NCI-H1694 (cell line): ENCODE measurements around the gene ARHGAP15.

Source experiments
- DNase-seq: peaks from one replicate; lab custom pipeline; 2025; lab: John Stamatoyannopoulos, UW

ARHGAP15 gene

DNA sequence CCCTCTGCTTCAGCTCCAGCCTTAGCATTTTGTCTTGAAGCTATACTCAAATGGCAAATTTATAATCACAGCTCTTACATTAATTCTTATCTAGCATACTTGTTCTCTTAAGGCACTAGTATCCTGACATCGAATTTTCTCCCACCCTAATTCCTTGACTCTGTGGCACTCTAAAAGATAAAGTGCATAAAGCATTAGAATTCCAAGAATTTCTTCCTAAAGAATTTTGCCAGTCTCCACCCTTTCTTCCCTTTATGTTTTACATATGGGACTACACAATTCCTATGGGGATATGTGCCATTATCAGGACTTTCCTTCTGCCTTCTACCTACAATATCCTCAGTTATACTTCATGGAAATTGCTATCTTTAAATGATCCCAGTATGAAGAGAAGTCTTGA lies 560.3 kb downstream of the ARHGAP15 start:
- DNase-seq, result no peak

- DNase-seq, result no peak
These were observed 561.0 kb downstream of the ARHGAP15 start for GRCh38 chr2:143690235-143690634.

GRCh38 chr2:143691121-143691520 lies 561.9 kb downstream of the ARHGAP15 start:
- DNase-seq, result peak; percentile 47

DNA sequence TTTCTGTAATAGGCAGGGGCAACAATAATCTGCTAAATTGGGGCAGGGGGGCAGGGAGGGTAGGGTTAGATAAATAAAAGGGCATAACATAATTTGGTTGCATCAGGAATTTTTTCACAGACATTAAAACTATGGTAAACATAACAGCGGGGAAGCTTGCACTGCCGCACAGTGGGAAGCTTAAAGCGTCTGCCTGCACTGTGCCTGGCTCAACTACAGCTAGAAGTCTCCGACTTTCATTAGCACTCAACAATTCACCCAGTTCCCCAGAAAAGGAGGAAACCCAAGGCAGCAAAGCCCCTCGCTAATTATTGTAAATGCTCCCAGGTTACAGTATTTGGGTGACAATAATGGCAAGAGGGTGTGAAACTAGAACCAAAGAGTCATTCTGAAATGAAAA lies 562.9 kb downstream of the ARHGAP15 start:
- DNase-seq, result no peak

DNA sequence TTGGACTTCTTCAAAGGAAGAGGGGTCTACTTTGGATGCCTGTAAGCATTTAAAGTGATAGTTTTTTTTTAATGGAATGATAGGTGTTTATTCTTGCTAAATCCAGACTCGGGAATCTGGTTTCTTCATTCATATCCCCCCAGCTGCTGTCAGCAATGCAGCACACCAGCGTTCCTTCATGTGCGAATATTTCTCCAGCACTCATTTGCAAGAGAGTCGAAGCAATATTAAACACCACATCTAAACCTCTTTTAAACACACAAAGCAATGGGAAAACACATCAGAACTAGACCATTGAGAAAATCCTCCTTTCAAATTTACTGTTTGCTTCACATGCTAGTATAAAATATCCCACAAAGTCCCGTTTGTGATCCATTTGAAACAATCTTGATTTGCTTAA lies 563.7 kb downstream of the ARHGAP15 start:
- no peak for DNase-seq

DNA sequence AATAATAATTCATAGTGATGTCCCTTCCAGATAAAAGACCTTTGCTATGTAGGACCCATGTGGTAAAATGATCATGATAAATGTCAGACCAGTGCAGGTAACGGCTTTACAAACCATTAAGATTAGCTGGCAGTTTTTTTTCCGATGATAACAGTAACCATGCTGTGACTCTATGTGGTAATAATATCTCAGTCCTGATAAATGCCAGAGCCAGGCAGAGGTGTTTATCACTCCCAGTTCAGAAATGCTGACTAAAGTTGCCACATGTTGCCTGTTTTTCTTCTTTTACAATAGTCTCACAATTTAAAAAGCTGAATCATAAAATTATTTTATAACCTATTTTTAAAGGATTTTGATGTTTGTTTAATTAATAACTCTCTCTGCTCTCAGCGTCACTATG lies 565.1 kb downstream of the ARHGAP15 start:
- no peak for DNase-seq

DNA sequence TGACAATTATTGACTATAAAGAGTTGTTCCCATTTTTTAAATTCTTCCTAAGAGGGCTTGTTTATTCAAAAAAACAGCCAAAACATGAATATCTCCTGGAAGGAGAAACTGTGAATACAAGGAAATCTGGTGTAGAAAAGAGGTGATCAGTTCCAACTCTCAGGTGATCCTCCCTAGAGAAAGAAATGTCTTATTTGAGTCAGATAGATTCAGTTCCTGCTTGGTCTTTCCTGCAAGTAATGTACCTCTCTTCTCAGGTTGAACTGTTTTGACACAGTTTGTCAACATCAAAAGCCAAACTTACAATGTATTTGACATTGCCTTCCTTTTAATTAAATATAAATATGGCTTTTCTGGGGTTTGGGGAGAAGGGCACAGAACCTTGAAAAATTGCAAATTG lies 567.4 kb downstream of the ARHGAP15 start:
- DNase-seq, result no peak

DNA sequence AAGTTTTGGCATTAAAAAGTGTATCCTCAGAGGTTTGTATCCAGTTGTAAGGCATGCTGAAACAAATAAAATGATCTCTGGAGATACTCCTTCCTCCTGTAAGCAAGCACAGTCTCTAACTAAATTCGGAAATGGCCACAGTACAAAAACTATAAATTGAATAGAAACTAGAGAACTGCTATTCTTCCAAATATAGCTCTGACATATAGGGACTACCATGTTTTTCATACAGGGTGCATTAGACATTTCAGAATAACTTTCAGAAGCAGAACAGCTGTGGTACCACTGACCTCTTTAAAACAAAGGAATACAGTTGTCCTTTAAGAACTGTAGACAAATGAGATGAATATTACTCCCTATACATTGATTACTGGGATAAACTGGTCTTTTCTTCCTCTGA lies 568.5 kb downstream of the ARHGAP15 start:
- DNase-seq, result no peak

DNA sequence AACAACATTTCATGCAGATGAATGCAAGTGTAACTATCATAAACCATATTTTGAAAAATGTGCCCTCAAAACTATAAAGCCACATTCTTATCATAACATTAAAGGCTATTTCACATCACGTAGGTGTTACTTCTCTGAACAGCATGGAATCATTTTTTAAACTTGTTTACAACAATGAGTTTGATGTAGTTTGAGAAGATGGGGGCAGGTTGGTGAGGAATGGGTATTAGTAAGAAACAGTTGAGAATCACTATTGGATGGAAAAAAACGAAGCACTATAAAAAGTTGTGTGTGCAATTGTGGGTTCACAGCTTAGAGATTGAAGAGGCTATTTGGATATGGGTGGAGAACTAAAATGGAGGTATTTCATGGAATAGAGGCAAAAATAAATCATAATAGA lies 569.1 kb downstream of the ARHGAP15 start:
- no peak for DNase-seq

- DNase-seq, result no peak
These were observed 569.8 kb downstream of the ARHGAP15 start for GRCh38 chr2:143698888-143699570.

DNA sequence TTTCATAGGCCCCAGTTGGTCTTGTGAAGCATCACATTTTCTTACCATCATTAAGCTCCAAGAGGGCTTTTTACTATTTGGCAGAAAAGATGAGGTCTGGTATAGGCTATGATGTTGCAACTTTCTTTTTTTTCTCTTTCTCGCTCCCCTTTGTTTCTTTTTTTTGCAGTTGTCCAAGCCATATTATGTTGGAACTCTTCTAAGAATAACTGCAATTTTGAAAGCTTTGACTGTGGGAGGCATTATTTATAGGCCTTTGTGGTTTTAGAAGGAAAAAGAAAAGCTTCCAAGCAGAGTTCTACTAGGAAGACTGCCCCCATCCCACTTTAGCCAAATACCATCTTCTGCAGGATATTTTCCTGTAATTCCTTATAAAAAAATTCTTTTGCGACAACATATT lies 571.6 kb downstream of the ARHGAP15 start:
- no peak for DNase-seq

- no peak for DNase-seq
These were observed 572.6 kb downstream of the ARHGAP15 start for GRCh38 chr2:143701785-143702184.

DNA sequence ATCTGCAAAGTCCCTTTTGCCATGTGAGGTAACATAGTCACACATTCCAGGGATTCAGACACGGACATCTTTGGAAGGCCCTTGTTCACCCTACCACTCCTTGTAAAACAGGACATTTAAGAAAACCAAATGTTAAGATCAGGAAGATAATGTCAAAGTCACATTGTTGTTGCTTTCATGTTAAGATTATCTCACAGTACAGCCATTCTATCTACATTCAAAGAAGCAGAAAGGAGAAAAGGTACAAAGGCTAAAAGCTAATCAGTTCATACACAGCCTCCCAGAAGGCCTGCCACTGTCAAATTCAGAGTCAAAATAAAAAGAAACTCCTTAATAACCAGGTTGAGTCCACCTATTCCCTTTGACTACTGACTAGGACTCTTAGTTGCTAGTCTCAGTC lies 573.7 kb downstream of the ARHGAP15 start:
- no peak for DNase-seq

GRCh38 chr2:143704451-143705106 lies 575.4 kb downstream of the ARHGAP15 start:
- no peak for DNase-seq

DNA sequence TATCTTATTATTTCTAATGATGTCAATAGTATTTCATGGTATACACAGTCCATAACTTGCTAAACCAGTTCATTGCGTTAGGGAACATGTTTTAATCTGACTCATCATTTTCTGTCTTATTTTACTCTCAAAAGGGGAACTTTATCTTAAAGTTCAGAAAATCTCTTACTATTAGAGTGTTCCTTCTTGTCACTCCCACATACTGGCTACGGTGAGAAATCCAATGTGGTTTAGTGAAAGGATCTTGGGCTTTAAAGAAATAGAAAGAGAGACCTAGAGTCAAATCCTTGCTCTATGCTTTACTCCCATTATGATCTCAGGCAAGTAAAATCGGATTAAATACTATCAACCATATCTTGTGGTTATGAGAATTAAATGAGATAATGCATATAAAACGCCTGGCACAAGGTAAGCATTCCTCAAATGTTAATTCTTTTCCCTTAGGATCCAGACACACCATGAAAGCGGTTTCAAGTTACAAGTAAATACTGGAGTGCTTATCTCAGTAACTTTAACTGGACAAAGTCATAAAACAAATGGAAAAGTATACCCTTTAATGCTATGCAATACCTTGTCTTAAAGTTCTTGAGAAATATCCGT lies 576.0 kb downstream of the ARHGAP15 start:
- DNase-seq, result no peak

GRCh38 chr2:143706354-143706753 lies 577.1 kb downstream of the ARHGAP15 start:
- no peak for DNase-seq

- DNase-seq, result no peak
These were observed 579.5 kb downstream of the ARHGAP15 start for GRCh38 chr2:143708682-143709081.

- no peak for DNase-seq
These were observed 581.0 kb downstream of the ARHGAP15 start for GRCh38 chr2:143710196-143710595.

DNA sequence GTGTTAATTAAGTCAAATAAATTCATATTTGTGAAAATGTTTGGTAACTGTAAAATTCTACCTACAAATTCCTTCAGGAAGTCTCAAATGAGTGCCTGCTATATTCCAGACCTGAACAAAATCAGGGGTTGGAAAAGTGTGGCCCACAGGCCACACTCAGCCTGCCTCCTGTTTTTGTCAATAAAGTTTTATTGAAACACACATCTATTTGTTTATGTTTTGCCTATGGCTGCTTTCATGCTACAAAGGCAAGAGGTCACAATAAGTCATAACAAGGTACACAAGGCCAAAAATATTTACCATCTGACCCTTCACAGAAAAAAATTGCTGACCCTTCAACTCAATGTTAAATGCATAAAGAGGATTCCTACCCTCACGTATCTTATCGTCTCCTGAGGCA lies 581.7 kb downstream of the ARHGAP15 start:
- DNase-seq, result no peak

GRCh38 chr2:143716522-143716921 lies 587.3 kb downstream of the ARHGAP15 start:
- no peak for DNase-seq

DNA sequence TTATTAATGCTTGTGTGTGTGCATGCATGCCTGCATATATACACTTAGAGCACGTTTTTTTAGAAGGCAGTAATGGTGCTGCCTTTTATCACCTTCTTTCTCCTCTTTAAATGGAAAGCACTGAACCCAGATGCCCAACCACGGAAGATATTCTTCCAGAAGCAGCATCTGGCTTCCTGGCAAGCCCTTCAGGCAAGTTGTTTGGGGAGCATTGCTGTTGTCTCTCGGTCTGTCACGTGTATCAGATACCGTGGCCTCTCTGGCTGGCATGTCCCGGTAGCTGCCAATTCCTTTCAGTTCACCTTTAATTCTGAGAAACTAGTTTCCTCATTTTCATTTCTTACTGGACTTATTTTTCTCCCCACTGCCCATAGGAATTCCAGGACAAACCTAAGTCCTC lies 587.8 kb downstream of the ARHGAP15 start:
- DNase-seq, result peak; percentile 29

GRCh38 chr2:143717536-143718168 lies 588.4 kb downstream of the ARHGAP15 start:
- no peak for DNase-seq

GRCh38 chr2:143718745-143719144 lies 589.5 kb downstream of the ARHGAP15 start:
- no peak for DNase-seq
